Kidney epithelial cell (primary cell): Measurements from ENCODE around the gene STAG1. TPM values are rescaled to one million over a fixed set of nuclear protein-coding genes. Genes with fewer than 3 reads are reported as not detected.
"Not testable (repeated sequence)": the region's sequence is repeated elsewhere in the genome, so short reads cannot be mapped to it uniquely, and the experiment has no call there.

Experiments used
- DNase-seq: peaks from one replicate; pipeline ENCODE4 v3.0.0-alpha.2; 2010; ENCODE audit warnings: low read depth
- H3K27me3 ChIP-seq: 2 replicates; pipeline ENCODE4 v1.6.0; 2011; ENCODE audit warnings: low read length; ENCODE audit not compliant: control insufficient read depth, insufficient read depth
- H3K36me3 ChIP-seq: 2 replicates; pipeline ENCODE4 v1.5.1; 2011; ENCODE audit warnings: low read length; ENCODE audit not compliant: control insufficient read depth, insufficient read depth
- H3K4me3 ChIP-seq: 2 replicates; pipeline ENCODE4 v1.5.1; 2011; ENCODE audit warnings: low read depth, mild to moderate bottlenecking, control low read depth, low read length
- total RNA-seq: library from RNA; depleted of rRNA; stranded (reverse); fragments of >200 nt; gene quantifications from 2 replicates; pipeline ENCODE4 v1.2.3, GENCODE V29; 2015
- TF ChIP-seq, protein P1 (sequence below): IDR thresholded peaks from 2 replicates; pipeline ENCODE4 v1.5.1; 2011; ENCODE audit warnings: mild to moderate bottlenecking, moderate library complexity, low read length, control low read depth, inconsistent platforms; ENCODE audit not compliant: insufficient read depth, poor library complexity, severe bottlenecking

STAG1 gene
- total RNA-seq, 1 donor from 2014 or later, result 20.7 TPM

DNA sequence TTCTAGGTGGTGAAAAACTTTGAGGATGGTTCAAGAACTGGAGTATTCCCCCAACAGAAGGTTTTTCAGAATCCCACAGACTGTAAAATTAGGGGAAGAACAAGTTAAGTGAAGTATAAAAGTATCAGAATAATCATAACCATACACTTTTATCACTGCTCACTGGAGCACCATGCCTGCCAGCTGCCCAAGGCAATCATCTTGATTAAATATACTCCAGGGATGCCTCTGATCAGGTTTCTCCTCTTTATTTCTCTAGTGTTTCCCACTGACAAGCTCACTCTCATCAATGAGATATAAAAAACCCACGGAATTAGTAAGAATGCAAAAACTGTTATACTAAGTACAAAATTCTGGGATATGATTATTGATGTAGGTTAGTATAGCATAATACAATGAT is 108.0 kb downstream of the STAG1 start:
- no peak overlapping the region for H3K4me3 ChIP-seq
- H3K27me3 ChIP-seq, result no peaks in the 10 kb centered on the region
- TF ChIP-seq, protein P1, sequence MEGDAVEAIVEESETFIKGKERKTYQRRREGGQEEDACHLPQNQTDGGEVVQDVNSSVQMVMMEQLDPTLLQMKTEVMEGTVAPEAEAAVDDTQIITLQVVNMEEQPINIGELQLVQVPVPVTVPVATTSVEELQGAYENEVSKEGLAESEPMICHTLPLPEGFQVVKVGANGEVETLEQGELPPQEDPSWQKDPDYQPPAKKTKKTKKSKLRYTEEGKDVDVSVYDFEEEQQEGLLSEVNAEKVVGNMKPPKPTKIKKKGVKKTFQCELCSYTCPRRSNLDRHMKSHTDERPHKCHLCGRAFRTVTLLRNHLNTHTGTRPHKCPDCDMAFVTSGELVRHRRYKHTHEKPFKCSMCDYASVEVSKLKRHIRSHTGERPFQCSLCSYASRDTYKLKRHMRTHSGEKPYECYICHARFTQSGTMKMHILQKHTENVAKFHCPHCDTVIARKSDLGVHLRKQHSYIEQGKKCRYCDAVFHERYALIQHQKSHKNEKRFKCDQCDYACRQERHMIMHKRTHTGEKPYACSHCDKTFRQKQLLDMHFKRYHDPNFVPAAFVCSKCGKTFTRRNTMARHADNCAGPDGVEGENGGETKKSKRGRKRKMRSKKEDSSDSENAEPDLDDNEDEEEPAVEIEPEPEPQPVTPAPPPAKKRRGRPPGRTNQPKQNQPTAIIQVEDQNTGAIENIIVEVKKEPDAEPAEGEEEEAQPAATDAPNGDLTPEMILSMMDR, result no peak
- H3K36me3 ChIP-seq, result no peaks in the 10 kb centered on the region
- no peak for DNase-seq

DNA sequence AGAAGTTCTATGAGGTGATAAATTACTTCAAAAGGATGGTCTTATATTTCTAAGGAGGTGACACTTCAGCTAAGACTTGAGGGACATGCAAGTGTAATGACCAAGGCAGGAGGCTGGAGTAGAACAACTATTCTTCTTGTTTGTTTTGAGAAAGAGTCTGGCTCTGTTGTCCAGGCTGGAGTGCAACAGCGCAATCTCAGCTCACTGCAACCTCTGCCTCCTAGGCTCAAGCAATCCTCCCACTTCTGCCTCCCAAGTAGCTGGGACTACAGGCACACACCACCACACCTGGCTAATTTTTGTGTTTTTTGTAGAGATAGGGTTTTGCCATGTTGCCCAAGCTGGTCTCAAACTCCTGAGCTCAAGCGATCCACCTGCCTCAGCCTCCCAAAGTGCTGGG is 108.8 kb downstream of the STAG1 start:
- DNase-seq, H3K4me3 ChIP-seq, H3K36me3 ChIP-seq, H3K27me3 ChIP-seq: not testable (repeated sequence)

DNA sequence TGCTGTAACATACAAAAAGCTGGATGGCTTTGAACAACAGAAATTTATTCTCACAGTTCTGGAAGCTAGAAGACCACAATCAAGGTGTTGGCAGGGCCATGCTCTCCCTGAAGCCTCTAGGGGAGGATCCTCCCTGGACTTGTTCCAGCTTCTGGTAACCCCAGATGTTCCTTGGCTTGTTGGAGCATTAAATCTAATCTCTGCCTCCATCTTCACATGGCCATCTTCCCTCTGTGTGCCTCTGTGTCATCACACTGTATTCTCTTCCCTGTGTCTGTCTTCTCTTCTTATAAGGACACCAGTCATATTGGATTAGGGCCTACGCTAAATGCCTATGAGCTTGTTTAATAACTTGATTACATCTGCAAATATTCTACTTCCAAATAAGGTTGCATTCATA is 109.5 kb downstream of the STAG1 start:
- DNase-seq, result no peak
- TF ChIP-seq, protein P1, result no peak
- Histone ChIP-seq H3K4me3 (no peak overlapping the region), H3K27me3 (no peaks in the 10 kb centered on the region), H3K36me3 (no peaks in the 10 kb centered on the region)

DNA sequence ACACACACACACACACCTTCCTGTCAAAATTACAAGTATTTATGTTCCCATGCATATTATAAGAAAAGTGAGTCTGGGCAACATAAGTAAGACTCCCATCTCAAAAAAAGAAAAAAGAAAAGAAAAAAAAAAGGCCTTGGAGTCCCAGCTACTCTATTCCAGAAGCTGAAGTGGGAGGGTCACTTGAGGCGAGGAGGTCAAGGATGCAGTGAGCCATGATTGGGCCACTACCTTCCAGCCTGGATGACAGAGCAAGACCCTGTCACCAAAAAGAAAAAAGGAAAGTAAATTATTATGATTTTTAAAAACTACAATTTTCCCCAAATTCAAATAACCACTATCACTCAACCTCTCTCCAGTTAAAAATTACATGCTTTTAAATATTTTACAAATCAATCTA is 113.1 kb downstream of the STAG1 start:
- TF ChIP-seq, protein P1, result no peak
- no peak for DNase-seq
- no peaks in the 10 kb centered on the region for H3K36me3 ChIP-seq
- H3K27me3 ChIP-seq, result no peaks in the 10 kb centered on the region
- H3K4me3 ChIP-seq, result no peak overlapping the region

DNA sequence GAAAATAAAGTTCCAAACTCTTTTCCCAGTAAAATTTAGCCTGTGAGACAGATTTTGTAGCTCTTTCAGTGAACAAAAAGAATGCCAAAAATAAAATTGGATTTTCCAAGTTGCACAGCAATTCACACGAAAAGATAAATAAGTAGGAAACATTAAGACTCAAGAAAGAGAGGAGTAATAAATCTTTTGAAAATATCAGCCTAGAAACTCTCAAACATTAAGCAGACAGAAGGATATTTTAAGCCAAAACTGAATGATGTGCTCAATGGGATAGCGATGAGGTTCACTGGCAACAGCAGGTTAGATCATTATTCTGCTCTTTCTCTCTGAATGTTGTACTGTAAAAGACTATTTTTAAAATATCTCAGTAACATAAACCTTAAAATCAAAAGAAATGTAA is 115.0 kb downstream of the STAG1 start:
- TF ChIP-seq, protein P1, result no peak
- DNase-seq, result no peak
- Histone ChIP-seq H3K4me3 (no peak overlapping the region), H3K27me3 (no peaks in the 10 kb centered on the region), H3K36me3 (no peaks in the 10 kb centered on the region)

DNA sequence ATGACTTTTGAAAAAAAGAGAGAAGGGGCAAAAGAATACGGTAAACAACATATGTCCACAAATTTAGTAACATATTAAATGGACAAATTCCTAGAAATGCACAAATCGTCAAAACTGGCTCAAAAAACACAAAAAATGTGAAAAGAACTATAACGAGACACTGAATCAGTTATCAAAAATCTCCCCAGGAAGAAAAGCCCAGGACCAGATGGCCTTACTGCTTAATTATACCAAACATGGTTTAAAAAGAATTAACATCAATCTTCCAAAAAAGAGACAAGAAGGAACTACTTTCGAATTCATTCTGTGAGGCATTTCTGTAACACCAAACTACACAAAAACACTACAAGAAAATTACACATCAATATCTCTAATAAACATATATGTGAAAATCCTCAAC is 117.4 kb downstream of the STAG1 start:
- TF ChIP-seq, protein P1, result no peak

More for the DNA sequence above, 117.4 kb downstream of the STAG1 start:
- DNase-seq, result no peak
- H3K27me3 ChIP-seq, result no peaks in the 10 kb centered on the region
- H3K4me3 ChIP-seq, result no peak overlapping the region
- no peaks in the 10 kb centered on the region for H3K36me3 ChIP-seq
